ENCODE measurements around the gene YIPF5. TPM values are rescaled to one million over a fixed set of nuclear protein-coding genes. Genes with fewer than 3 reads are reported as not detected.

The YIPF5 gene
- total and polyA plus RNA-seq, 2 donors (not counting 3 experiments of a cell fraction or from before 2014, with no cell fraction given) = 73.7 to 78.7 TPM

- Histone ChIP-seq H3K4me3 (replicated peaks in 1 of 3; ENCODE audit: insufficient read depth in 1 of 3, low read depth in 1 of 3, low read length in 3 of 3) (no peak overlapping the region), H3K9me1 (replicated peaks; ENCODE audit: control insufficient read depth, extremely low read depth, insufficient read depth, low read length) (no peaks in the 10 kb centered on the region), H3K27ac (ENCODE audit: insufficient read depth, low read depth, low read length) (no peak overlapping the region), H3K9ac (replicated peaks; ENCODE audit: extremely low read depth, insufficient read depth, low read length) (no peak overlapping the region), H3K9me3 (replicated peaks; ENCODE audit: control insufficient read depth, insufficient read depth, low read length) (no peaks in the 10 kb centered on the region), H3K4me1 (ENCODE audit: control insufficient read depth, extremely low read depth, insufficient read depth, low read length) (no peaks in the 10 kb centered on the region), H4K20me1 (replicated peaks; ENCODE audit: control insufficient read depth, extremely low read depth, insufficient read depth, low read length) (no peaks in the 10 kb centered on the region), H3K4me2 (ENCODE audit: insufficient read depth, low read length) (no peak overlapping the region), H3K27me3 (ENCODE audit: control insufficient read depth in 2 of 2, insufficient read depth in 2 of 2, low read length in 2 of 2) (peaks cover 2% of the 10 kb centered on the region in 2 experiments), H2AFZ (ENCODE audit: low read depth, low read length) (no peak overlapping the region), H3K79me2 (ENCODE audit: control insufficient read depth, insufficient read depth, low read length) (no peaks in the 10 kb centered on the region), H3K36me3 (ENCODE audit: control insufficient read depth in 2 of 2, extremely low read depth in 1 of 2, insufficient read depth in 2 of 2, low read length in 2 of 2) (no peaks in the 10 kb centered on the region)
- FAIRE-seq = no peak
- intact Hi-C loops (cut with micrococcal nuclease) (no loop called here), dilution Hi-C loops (cut with MboI; ENCODE audit: extremely low pct_ligation_motif_present, low sequenced_read_pairs) (no loop called here)
- CTCF ChIA-PET = no interaction called here
- POLR2A ChIA-PET = no interaction called here
- no TSS peak for BruUV-seq (replicated peaks)
- no peak for DNase-seq (ENCODE audit: low read depth, low spot score)
- no peak for TF ChIP-seq CTCF (IDR thresholded peaks at IDR 0.05; ENCODE audit: extremely low read depth in 1 of 2, insufficient read depth in 1 of 2, low read depth in 1 of 2, low read length in 2 of 2)
- TF ChIP-seq, protein P1, sequence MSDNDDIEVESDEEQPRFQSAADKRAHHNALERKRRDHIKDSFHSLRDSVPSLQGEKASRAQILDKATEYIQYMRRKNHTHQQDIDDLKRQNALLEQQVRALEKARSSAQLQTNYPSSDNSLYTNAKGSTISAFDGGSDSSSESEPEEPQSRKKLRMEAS (IDR thresholded peaks at IDR 0.05; ENCODE audit: insufficient read depth, insufficient read length) = no peak
- TF ChIP-seq GATA2 (IDR thresholded peaks at IDR 0.05; ENCODE audit: insufficient read depth, insufficient read length, low read depth, low read length) = no peak
- TF ChIP-seq EZH2 (IDR thresholded peaks at IDR 0.05; ENCODE audit: borderline replicate concordance, low read depth, low read length, severe bottlenecking) = no peak
- no peak for TF ChIP-seq POLR2A (IDR thresholded peaks at IDR 0.05; ENCODE audit: low read depth, low read length)
- TF ChIP-seq JUN (IDR thresholded peaks at IDR 0.05; ENCODE audit: borderline replicate concordance, insufficient read depth, insufficient read length, low read depth) = no peak
- TF ChIP-seq POLR2AphosphoS5 (IDR thresholded peaks at IDR 0.05; ENCODE audit: insufficient read depth, low read depth, low read length) = no peak
- TF ChIP-seq MYC (IDR thresholded peaks at IDR 0.05; ENCODE audit: low read depth, low read length) = no peak
- no peak for TF ChIP-seq FOS (IDR thresholded peaks at IDR 0.05; ENCODE audit: borderline replicate concordance, insufficient read depth, low read length)
Observed at GRCh38 chr5:144210655-144211054, 40.2 kb upstream of the YIPF5 start.
